IMR-90 (cell line): Measurements from ENCODE around the gene ZNF609.
A peak's percentile ranks its signal among the peaks of the same experiment; 100 is the strongest.

Experiments
- FOS ChIP-seq: fragments of 150-350 bp; IDR thresholded peaks from 2 replicates; pipeline ENCODE4 v1.6.1; 2016; ENCODE audit warnings: low read depth, low read length
- POLR2A ChIP-seq: IDR thresholded peaks from 2 replicates; pipeline ENCODE4 v1.6.1; 2012; ENCODE audit warnings: mild to moderate bottlenecking, low read depth, low read length
- RCOR1 ChIP-seq: IDR thresholded peaks from 2 replicates; pipeline ENCODE4 v1.6.1; 2012; ENCODE audit warnings: mild to moderate bottlenecking, low read length, improper control_type of control experiment; ENCODE audit not compliant: insufficient replicate concordance
- TF ChIP-seq, protein P1 (sequence below): conservative IDR thresholded peaks from 2 replicates; pipeline ENCODE4 v1.5.1; 2012; ENCODE audit warnings: mild to moderate bottlenecking, low read depth, low read length, improper control_type of control experiment
- TF ChIP-seq, protein P2 (sequence below): fragments of 150-350 bp; IDR thresholded peaks from 2 replicates; pipeline ENCODE4 v1.6.1; 2017; ENCODE audit warnings: mild to moderate bottlenecking, antibody characterized with exemption, low read length, low read depth

DNA sequence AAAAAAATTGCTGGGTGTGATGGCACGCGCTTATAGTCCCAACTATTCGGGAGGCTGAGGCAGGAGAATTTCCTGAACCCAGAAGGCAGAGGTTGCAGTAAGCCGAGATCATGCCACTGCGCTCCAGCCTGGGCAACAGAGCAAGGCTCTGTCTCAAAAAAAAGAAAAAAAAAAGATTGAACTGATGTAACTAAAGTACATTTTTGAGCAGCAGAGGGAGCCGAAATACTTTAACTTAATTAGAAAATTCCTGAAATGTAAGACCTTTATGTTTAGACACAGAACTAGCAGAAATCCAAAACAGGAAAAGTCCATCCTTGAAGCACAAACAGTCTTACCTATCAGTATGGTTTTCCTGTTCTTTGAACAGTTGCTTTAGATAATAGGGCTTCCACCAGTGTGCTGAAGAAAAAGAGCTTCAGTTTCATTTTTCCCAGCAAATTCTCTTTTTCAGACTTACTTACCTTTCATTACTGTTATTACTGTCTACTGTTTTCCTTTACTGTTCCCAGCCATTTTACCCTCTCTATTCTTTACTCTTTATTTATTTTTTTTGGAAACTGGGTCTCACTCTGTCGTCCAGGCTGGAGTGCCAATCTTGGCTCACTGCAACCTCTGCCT is 33.4 kb upstream of the ZNF609 start:
- TF ChIP-seq, protein P1, sequence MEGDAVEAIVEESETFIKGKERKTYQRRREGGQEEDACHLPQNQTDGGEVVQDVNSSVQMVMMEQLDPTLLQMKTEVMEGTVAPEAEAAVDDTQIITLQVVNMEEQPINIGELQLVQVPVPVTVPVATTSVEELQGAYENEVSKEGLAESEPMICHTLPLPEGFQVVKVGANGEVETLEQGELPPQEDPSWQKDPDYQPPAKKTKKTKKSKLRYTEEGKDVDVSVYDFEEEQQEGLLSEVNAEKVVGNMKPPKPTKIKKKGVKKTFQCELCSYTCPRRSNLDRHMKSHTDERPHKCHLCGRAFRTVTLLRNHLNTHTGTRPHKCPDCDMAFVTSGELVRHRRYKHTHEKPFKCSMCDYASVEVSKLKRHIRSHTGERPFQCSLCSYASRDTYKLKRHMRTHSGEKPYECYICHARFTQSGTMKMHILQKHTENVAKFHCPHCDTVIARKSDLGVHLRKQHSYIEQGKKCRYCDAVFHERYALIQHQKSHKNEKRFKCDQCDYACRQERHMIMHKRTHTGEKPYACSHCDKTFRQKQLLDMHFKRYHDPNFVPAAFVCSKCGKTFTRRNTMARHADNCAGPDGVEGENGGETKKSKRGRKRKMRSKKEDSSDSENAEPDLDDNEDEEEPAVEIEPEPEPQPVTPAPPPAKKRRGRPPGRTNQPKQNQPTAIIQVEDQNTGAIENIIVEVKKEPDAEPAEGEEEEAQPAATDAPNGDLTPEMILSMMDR, result peak; percentile 51
- TF ChIP-seq FOS (no peak), POLR2A (no peak), RCOR1 (no peak)
- TF ChIP-seq, protein P2, sequence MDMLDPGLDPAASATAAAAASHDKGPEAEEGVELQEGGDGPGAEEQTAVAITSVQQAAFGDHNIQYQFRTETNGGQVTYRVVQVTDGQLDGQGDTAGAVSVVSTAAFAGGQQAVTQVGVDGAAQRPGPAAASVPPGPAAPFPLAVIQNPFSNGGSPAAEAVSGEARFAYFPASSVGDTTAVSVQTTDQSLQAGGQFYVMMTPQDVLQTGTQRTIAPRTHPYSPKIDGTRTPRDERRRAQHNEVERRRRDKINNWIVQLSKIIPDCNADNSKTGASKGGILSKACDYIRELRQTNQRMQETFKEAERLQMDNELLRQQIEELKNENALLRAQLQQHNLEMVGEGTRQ, result no peak
